CD4-positive, alpha-beta T cell treated with Interferon alpha-2 for 1 hour (primary cell): ENCODE measurements around the gene CYP26B1.

ENCODE experiments used
- DNase-seq, 2 donors: peaks; one replicate each; pipeline ENCODE4 v3.0.0-alpha.2; 2020 to 2022

Gene CYP26B1

DNA sequence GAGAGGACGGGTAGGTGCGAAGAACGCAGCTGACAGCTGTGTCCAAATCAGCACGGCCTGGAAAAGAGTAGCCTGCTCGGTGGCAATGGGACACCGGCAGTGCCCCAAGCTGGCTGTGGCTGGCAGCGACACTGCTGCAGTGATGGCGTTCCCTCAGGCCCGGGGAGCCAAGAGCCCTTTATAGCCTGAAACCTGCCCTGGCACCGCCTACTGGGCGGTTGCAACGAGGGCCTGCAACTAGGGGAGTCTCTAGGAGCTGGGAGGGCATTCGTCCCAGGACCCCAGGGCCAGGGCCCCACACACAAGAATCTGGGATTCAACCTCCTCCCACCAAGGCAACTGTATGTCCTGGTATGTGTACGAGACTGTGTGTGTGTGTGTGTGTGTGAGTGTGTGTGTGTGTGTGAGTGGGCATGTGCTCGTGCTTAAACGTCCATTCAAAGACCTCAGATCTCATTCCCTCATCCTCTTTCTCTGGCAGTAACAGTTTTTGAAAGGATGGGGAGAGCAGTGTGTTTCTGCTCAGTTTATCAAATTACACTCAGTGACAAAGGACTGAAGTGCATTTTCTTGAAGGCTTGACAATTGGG is 6.8 kb upstream of the CYP26B1 start:
- DNase-seq, result no peak

DNA sequence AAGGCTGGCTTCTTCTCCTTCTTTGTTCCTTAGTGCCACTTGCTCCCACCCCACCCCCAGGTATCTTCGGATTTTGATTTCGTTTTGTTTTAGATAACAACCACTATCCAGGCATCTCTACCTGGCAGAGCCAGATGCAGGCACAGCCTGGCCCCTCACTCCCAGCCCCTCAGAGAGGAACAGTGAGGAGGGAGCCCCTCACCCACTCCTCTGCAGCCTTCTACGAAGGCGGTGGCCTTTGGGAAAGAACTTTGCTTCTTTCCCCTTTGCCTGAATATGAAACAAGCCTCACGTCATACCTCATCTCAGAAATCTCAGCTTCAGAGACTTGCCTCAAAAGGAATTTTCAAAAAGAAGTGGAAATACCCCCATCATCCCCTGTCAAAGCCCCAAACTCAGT is 6.3 kb upstream of the CYP26B1 start:
- no peak for DNase-seq

DNA sequence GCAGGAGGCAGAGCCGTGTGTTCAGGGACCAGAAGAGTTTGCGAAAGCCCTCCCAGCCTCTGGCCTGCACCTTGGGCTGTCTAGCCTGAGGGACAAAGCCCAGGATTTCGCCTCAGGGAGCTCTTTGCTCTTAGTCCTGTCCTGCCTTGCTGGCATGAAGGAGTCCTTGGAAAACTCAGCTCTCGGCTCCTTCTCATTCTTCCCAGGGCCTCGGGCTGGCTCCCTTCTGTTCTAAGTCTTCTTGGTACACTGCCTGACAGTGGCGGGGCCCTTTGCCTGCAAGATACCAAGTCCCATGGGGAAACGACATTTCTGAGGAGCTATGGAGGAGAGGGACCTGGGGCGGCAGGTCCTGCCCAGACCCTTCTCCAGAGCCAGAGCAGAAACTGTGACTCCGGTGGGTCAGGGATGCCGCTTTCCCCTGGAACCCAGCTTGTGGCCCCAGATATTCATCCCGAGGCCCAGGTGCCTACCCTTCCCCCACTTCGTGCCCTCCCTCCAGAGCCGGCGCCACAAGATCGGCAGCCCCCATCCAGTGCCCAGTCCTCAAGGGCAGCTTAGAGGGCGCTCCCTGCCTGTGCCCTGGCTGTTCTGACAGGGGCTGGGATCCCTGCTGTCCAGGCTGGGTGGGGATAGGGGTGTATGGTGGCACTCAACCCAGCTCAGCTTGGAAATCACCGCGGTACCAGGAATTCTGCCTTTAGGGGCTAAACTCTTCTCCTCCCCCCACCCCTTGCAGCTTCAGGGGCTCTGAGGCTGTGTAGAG is 5.5 kb upstream of the CYP26B1 start:
- DNase-seq, result no peak

DNA sequence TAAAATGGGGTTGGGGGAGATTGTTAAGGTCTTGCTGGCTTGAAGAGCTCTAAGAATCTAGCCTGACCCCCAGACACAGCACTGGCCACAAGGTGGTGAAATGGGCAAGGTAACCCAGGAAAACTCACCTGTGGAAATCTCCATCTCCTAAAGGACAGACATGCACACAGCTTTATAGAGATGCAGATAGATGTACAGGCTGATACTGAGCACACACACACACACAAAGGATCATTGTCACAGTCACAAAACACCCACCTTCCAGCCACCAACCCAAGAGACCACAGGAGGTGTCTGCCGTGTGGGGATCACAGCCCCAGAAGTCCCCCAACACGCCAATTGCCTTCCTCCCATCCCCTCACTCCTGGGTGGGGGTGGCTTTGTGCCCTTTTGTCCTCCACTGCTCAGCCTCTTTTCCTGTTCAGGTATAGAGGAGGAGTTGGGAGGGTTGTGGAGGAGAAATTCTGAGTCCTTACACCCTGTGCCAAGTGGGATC is 3.2 kb upstream of the CYP26B1 start:
- DNase-seq, result no peak

DNA sequence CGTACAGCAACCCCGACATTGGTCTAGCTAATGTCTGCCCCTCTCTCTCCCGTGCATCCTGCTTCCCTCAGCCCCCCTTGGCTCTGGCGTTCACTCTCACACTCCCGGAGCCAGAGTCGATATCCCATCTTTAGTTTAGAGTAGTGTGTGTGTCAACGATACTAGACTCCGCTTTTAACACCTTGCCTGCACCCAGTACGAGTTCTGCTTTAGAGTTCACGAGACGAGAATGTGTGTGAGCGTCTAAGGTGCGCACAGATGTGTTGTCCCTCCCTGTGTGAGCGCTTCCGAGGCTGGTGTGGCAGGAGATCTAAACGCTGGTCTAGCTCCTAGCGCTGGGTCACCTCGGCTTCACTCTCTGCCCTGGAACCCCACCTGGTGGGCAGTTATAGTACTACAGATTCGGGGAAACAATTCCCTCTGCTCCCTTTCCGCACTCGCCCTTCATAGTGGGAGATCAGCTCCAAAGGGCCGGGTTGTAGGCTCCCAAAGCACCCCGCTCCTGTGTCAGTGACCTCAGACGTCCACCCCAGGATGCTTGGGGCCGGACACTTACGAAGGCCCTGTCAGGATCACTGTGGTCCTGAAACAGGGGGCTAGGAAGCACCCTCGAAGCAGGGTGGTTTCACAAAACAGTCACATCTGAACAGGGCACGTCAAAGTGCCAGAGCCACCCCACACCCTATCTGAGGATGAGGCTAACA is 2.6 kb upstream of the CYP26B1 start:
- DNase-seq, result peak; percentile 36 to 60

DNA sequence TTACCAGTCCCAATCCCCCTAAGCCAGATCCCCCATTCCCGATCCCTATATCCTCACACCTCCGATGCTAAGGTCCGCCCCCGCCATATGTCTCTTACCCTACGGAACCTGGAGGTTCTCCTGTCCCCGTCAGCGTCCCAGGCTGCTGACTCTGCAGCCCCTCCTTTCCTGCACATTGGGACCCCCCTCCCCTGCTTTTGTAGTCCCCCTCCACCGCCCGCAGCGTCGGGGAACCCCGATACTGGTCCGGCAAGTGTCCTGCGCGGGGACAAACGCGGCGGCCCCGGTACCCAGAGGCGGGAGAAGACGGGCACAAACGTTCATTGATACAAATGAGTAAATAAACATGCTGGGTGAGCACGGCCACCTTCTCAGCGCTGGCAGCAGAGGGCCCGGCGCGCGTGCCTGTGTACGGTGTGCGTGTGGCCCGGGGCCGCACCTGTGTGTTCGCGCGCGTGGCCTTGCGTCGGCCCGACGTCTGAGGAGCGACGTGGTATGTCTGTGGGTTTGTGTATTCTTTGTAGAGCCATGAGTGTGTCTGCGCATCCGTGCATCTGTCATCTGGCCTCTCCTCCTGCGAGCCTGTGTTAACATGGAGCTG is 2.0 kb upstream of the CYP26B1 start:
- DNase-seq, result no peak

DNA sequence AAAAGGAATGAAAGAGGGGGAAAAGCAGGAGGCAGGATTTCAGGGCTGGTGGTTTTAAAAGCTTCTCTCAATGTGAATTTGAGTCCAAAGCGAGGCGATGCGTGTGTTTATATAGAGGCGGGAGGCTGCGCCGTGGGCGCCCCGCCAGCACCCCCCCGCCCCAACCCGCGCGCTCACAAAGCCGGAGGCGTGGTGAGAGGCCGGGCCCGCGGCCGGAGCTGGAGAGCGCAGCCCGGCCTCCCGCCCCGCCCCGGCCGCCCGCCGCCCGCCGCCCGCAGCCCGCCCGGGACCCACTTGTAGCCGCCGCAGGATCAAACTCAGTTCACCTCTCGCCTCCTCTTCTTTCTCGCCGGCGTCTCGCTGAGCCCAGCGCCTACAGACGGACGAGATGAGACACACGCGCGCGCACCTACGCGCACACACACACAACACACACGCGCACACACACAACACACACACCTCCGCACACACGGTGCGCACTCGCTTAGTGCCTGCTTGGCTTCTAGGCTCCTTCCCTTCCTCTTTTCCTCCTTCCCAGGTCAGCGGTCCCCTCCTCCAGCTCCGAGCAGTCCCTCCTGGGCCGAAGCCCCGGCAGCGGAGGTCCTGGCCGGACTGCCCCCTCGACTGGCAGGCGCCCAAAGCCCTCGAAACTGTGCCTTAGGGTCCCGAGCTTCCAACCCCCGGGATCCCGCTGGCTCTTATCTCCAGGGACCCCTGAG is 1.3 kb upstream of the CYP26B1 start:
- no peak for DNase-seq

DNA sequence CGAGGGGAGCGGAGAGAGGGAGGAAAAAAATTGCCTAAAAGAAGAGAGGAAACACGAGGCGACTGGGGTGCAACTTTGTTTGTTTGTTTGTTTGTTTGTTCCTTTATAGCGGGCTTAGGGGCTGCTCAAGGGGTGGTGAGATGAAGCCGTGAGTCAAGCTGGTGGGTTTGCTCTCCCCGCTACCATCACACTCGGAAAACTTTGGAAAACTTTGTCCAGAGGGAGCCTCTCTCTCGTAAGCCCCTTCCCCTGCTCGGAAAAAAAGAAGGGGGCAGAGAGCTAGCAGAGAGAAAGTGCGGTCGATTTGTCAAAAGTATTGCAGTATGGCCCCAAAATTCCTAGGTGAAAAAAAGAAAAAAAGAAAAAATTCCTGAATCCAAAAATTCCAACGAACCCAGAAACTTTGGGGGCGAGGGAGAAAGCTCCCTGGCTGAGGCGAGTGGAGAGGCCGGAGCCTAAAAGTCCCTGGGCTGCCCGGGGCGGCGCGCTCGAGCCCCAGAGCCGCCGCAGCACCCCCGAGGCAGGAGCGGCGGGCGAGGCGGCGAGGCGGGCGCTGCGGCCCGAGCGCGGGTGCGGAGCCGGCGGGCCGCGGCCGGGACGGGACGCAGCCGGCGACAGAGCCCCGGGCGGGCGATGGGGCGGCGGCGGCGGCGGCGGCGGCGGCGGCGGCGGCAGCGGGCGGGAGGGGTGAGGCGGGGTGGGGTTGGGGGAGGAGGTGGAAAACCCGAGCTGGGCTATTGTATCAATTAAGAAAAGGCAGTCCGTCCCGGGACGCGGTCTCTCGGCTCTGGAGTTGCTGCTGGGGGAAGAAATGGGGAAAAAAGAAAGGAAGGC is 558 bp upstream of the CYP26B1 start:
- no peak for DNase-seq

DNA sequence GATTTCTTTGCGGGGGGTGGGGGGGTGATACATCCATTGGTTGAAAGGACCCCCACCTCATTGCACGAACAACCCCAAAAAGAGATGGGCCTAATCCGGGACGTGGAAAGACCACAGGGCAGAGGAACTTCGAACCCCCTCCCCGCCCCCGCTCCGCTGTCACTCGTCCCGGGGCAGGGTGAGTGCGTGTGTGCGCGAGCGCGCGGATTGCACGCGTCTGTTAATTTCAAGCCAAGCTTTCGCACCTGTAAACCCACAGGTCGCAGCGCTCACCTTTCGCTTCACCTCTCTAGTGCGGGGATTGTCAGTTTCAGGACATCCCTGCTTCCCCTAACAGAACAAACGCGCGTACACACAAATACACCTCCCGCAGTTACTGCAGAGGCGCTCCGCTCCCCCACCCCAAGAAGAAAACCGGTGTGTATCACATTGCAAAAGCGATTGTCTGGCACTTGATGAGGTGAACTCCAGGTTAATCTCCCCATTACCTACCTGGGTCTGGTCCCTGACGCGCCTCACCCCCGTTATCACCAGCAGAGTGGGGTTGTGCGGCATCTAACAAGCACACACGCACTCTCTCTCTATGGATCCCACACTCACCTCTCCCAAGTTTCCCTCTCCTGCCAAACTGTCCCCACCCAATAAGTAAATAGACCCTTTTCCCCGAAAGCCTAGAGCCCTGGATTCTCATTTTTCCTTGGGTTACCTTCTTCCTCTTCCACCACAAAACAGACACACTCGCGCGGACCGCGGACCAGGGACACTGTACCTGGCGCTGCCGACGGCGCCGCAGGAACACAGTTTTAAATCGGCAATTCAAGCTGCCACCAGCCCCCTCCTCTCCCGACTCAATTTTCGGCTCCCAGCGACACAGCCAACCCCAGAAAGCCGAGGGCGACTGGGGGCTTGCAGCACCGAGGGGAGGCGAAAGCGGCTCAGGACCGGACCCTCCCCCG is 1.0 kb downstream of the CYP26B1 start:
- DNase-seq, result no peak

DNA sequence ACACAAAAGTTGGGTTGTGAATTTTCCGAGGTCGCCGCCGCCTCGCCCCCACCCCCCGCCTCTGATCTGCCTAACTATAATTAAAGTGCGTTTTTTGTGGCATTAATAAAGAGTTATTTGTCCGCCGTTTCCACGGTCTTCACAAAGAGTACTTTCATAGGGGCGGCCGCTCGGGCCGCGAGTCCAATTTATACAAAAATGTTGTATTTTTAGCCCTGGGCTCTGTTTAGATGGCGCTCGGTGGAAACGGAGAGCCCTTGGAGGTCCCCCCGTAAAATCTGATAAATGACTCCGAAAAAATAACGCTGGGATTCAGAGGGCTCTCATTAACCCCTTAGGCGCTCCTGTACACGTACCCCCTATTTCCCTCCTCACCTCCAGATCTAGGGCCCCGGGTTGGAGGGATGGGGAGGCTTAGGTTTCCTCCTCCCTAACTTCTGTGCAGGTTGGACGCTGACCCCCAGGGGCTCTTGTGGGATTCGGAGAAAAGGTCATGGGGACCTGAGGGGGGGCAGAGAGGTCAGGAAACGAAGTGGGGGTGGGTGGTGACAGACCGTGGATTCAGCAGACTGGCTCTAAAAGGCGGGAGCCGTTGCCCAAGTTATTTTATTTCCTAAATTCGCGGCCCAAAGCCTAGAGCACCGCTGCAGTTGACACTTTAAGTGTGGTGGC is 1.9 kb downstream of the CYP26B1 start:
- DNase-seq, result no peak

DNA sequence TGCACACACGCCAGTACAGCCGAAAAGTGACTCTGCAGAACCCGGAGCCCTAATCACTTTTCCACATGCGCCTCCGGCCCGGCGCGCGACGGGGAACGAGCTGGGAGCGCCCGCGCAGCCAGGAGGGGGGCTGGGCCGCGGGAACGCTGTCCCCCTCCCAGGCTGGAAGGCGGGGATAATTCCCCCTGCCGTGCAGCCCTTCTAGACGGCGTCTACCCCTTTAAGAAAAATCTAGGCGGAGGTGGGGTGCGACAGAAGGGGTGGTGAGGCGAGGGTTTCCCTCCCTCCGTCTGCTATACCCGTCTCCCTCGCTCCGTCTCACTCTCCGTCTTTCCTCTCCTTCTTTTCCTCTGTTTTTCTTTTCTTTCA is 2.4 kb downstream of the CYP26B1 start:
- no peak for DNase-seq

DNA sequence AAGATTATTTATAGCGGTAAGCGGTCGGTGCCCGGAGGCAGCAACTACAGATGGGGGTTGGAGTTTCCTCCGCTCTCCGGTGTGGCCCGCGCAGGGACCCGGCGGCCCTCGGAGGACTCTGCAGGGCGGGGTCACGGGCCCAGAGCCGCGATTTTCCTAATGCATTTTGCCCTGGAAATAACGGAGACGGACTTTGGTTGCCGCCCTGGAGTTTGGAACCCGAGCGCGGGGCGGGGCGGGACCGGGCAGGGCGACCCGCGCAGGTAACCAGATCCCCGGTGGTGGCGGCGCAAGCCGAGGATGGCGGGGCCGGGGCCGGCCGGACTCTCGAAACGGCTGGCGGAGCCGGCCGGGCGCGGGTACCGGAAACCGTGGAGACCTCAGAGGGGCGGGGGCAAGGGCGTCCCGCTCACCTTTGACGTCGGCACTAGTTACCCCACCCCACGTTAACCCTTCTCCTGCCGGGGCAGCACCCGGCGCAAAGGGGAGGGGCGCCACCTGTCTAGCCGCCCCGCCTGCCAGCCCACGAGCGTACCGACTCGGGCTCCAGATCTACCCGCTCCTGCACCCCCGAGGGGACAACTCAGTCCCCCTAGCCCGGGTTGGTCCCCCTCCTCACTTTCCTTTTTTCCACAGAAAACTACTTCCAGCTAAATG is 2.9 kb downstream of the CYP26B1 start:
- DNase-seq, result no peak

DNA sequence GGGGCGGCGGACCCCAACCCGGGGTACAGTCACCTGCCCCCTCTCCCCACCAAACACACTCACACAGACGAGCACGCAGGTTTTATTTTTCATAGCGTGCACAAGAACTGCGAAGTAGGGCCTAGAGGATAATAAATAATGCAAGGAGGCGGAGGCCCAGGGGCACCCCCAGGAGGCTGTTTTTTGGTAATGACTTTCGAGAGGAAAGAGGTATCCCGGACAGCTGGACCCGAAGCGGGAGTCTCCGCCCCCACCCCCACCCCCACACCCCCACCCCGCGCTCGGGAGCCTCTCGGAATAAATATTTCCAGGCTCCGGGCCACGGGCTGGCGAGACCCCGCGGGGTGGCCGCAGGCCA is 3.4 kb downstream of the CYP26B1 start:
- no peak for DNase-seq

DNA sequence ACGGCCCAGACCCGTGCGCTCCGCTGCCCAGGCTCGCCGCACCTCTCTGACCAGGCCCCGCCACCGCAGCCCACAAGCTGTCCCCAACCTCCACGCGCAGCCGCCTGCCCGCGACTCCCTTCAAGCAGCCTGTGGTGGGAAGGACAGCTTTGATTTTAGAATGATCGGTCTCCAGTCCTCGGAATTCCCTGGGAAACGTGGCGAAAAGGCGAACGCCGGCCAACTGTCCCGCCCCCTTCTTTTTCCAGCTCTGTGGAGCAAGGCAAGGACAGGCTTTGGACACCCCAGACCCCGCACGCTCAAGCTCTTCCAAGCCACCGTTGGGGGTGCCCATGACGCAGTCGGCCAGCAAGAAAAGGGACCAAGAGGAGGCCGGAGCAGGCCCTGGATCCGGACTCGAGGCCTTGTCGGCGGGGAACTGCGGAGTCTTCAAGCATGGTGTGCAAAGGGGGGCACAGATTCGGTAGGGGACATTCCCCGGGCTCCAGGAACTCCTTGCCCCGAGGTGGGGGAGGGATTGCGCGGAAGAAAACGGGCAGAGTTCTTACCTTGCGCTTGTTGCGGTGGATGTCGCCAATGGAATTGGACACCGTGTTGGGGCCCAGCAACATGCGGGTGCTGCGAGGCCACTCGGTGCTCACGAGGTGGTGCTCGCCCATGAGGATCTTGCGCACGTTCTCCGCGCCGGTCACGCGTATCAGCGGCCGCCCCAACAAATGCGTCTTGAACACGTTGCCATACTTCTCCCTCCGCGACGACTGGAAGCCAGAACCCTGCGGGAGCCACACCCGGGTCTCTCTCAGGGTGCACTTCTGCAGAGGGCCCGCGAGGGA is 4.0 kb downstream of the CYP26B1 start:
- no peak for DNase-seq

DNA sequence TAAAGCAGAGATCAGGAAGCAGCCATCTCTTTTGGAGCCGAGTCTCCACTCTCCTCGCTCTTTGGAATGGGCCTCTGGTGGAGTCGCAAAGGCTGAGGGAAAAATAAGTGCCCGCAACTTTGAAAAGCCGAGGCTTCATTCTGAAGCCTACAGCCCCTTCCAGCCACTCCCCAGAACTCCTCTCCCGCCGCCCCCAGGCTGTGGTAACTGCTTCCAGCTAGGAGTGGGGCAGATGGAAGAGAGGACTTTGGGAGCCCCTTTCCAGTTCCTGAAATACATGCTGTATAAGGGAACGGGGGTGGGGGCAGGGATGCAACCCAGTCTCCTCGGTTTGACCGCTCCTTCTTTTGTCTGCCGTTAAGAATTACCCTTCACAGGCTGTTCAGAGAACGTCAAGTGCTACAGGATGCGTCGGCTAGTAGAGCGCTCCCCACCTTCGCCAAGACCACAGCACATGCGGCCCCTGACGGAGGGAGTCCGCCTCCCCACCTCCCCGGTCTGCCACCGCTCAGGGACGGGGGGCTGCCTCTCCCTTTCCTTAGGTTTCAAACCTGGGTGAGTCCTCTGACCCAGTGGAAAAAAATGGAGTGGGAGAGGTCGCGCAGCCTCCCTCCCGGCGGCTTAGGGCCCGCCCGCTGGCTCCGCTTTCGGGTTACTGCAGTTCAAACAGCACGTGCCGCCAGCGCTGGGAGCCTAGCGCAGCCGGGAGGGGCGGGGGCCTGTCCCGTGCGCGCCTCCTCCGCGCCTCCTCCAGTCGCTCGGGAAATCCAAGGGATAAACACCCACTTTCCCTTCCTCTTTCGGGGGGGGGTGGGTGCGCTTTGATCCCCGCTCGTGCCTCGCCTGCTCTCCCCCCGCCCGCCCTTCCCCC is 4.9 kb downstream of the CYP26B1 start:
- DNase-seq, result no peak

DNA sequence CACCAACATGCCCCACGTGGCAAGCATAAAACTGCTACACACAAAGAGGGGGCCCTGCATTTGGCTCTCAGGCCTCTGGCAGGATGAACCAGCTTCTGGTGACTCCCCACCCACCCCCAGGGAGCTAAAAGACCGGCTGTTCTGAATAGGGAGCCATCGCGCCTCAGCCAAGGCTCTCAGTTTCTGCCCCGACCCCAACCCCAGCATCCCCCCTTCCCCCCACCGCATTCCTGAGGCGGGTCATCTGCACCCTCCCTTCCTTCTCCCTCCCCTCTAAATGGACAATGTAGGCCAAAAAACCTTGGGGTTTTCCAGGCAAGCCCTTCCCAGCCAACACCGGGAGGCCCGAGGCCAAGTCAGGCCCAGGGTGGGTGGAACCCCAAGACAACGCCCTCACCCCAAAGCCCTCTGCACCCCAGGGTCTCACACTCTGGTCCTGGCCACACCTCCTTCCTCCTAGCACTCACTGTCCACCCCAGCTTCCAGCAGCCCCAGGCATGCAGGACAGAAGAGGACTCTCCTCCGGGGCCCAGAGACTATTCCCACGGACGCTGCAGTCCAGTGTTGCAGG is 5.7 kb downstream of the CYP26B1 start:
- DNase-seq, result no peak

DNA sequence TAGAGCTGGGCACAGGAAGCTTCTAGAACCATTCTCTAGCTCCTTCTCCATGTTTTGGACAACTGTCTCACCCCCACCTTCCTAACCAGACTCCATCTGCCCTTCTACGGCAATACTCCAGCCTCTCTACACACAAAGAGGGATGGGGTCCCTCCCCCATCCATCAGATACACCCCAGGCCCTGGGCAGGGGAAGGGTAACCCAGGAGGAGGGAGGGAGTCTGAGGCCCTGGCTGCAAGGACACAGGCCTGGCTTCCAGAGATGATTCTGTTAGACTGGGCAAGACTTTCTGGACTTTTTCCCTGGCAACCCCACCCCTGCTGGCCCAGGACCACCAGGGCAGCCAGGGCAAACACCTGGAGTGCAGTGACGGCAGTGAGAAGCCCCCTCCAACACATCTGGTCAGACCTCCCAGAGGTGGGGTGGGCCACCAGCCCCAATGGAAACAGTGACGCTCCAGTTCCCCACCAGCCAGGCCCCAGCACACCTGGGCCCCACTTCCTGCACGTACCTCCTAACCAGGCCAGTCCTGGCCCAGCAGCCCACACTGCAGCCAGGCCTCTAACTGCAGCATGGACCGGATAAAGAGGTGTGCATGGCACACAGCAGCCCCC is 6.5 kb downstream of the CYP26B1 start:
- no peak for DNase-seq
